ENCODE measurements around the gene TSC22D2.

DNA sequence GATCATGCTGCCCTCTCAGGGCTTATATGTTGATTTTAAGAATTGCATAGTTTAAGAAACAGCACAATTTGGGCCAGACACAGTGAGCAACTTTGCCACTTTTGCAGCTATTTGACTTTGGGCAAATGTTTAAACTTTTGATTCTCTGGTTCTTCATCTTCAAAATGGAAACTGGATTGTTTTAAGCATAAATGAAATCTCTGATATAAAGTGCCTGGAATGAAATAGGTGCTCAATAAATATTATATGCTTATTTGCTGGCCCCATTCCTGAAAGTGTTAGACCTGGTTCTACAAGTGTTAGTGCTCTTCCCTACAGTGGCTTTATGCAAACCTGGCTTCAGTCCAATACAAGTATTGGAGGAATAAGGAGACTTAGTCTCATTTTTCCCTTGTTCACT lies 33.1 kb upstream of the TSC22D2 start:
- TF ChIP-seq POLR2AphosphoS5 (IDR thresholded peaks at IDR 0.05; ENCODE audit: borderline replicate concordance, low read depth, low read length) (no peak), EZH2 (IDR thresholded peaks at IDR 0.05) (no peak)
